Adrenal gland (tissue), 12 donors: ENCODE measurements around the gene CTNNBIP1. TPM values are rescaled to one million over a fixed set of nuclear protein-coding genes. Genes with fewer than 3 reads are reported as not detected.

Source experiments
- DNase-seq, 7 donors: peaks; one replicate each; pipeline ENCODE4 v3.0.0-alpha.2; 2019 to 2020
- H3K27ac ChIP-seq, 5 donors: fragments of 200-600 bp; sonication (generic) in 4 of 5; 1 replicate in 3 of 5; 2 replicates in 2 of 5; pipeline versions ENCODE4 v1.5.1 to v1.8.0; 2016 to 2020; ENCODE audit warnings: mild to moderate bottlenecking in 1 of 5
- H3K27me3 ChIP-seq: fragments of 200-600 bp; 2 replicates; pipeline ENCODE4 v1.8.0; 2021
- H3K36me3 ChIP-seq, 2 donors: fragments of 200-600 bp; replicated peaks in 1 of 2; 1 replicate in 1 of 2; 2 replicates in 1 of 2; pipeline versions ENCODE4 v1.5.1 to v1.8.0; 2018 to 2022
- H3K4me1 ChIP-seq, 2 donors: fragments of 200-600 bp; replicated peaks in 1 of 2; 1 replicate in 1 of 2; 2 replicates in 1 of 2; pipeline versions ENCODE4 v1.5.1 to v1.8.0; 2018 to 2021
- H3K4me3 ChIP-seq, 4 donors: fragments of 200-600 bp; sonication (generic) in 3 of 4; one replicate each; pipeline ENCODE4 v1.5.1; 2016 to 2018
- H3K9me3 ChIP-seq, 3 donors: fragments of 200-600 bp; sonication (generic) in 1 of 3; replicated peaks in 1 of 3; 1 replicate in 2 of 3; 2 replicates in 1 of 3; pipeline versions ENCODE4 v1.5.1 to v1.8.0; 2016 to 2021
- POLR2A ChIP-seq, 2 donors: fragments of 450-650 bp; IDR thresholded peaks; one replicate each; pipeline ENCODE4 v1.6.1; 2017; ENCODE audit warnings: antibody characterized with exemption in 2 of 2, mild to moderate bottlenecking in 2 of 2, moderate library complexity in 1 of 2
- WGBS, 4 donors: extraction: QIAGEN DNeasy Blood & Tissue Kit in 2 of 4; methylation state at CpG; one replicate each; pipeline versions ENCODE4 v1.1.5 to v1.1.7; 2013 to 2017; 5-methylcytosine and 5-hydroxymethylcytosine counted together
- intact Hi-C, 2 donors: fragments of 100-400 bp; cut with DNase I; formaldehyde crosslinking; loops; one replicate each; pipeline versions ENCODE4 v1.14.1 to v1.15.0; 2022 to 2023
- polyA plus RNA-seq, 3 donors: library from polyadenylated mRNA; stranded (reverse); fragments of 200-250 nt in 2 of 3; fragments of 350-450 nt in 1 of 3; fragmentation: Illumina TruSeq in 1 of 3; extraction: RNeasy Lipid Tissue Mini Kit (QIAGEN cat#74804) in 1 of 3; gene quantifications; one replicate each; pipeline ENCODE4 v1.2.3, GENCODE V29; 2013 to 2014
- total RNA-seq, 9 donors: library from RNA; depleted of rRNA in 4 of 9; stranded (reverse); fragments of >200 nt in 4 of 9; fragments of 120-200 nt in 1 of 9; fragmentation: NEBNext Ultra II Directional in 1 of 9; extraction: Animal tissue kit (Norgen Biotek cat#: 25700) in 1 of 9; gene quantifications; one replicate each; pipeline versions ENCODE4 v1.1.0 to v1.2.4, GENCODE V29; 2013 to 2023
- TF ChIP-seq, protein P1 (sequence below), 6 experiments: fragments of 450-650 bp in 4 of 6; fragments of 200-600 bp in 2 of 6; sonication (generic) in 1 of 6; IDR thresholded peaks; 1 replicate in 5 of 6; 2 replicates in 1 of 6; pipeline versions ENCODE4 v1.5.1 to v1.8.0; 2016 to 2021; ENCODE audit warnings: antibody characterized with exemption in 6 of 6, mild to moderate bottlenecking in 2 of 6, moderate library complexity in 1 of 6
- donor health status: healthy with polysubstance abuse.
- donor health status: Bipolar disorder and iron deficiency.
- donor health status: DM: yes; HTN: yes; CAD: no.
- donor health status: DM: no; HTN: no; CAD: no.
- donor health status: DM: no; HTN: no; CAD: no.
- donor health status: DM: yes; HTN: yes; CAD: no.

The CTNNBIP1 gene
- total and polyA plus RNA-seq, 12 donors = 6.8 to 26.9 (median 16.0) TPM

DNA sequence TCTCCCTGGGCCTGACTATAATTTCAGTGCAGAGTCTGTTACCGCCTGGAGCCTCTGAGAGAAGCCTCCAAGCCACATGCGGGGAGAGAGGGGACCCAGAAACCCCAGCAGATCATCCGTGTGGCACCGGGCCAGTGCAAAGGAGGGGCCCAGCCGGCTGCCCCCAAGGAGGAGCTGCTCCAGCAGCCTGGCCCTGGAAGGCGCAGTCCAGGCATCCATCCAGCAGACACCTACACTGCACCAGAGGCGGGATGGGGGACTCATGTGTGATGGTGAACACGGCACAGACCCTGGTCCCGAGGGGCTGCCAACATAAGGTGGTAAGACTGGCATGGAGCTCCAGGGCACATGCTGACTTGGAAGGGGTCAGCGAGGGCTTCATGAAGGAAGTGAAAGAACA lies 46.7 kb downstream of the CTNNBIP1 start:
- TF ChIP-seq, protein P1, sequence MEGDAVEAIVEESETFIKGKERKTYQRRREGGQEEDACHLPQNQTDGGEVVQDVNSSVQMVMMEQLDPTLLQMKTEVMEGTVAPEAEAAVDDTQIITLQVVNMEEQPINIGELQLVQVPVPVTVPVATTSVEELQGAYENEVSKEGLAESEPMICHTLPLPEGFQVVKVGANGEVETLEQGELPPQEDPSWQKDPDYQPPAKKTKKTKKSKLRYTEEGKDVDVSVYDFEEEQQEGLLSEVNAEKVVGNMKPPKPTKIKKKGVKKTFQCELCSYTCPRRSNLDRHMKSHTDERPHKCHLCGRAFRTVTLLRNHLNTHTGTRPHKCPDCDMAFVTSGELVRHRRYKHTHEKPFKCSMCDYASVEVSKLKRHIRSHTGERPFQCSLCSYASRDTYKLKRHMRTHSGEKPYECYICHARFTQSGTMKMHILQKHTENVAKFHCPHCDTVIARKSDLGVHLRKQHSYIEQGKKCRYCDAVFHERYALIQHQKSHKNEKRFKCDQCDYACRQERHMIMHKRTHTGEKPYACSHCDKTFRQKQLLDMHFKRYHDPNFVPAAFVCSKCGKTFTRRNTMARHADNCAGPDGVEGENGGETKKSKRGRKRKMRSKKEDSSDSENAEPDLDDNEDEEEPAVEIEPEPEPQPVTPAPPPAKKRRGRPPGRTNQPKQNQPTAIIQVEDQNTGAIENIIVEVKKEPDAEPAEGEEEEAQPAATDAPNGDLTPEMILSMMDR (IDR thresholded peaks at IDR 0.05) = no peak
- TF ChIP-seq POLR2A (IDR thresholded peaks at IDR 0.05) = no peak
- no peak for DNase-seq
- Histone ChIP-seq H3K27ac (no peak overlapping the region), H3K4me3 (no peak overlapping the region), H3K4me1 (peaks cover 7 to 12% of the 10 kb centered on the region in 2 donors), H3K27me3 (no peaks in the 10 kb centered on the region), H3K36me3 (no peaks in the 10 kb centered on the region), H3K9me3 (no peaks in the 10 kb centered on the region)
- WGBS, 4 donors = 80 to 90% (median 86%) methylated on average over 4 to 10 of the region's 10 CpGs
- intact Hi-C loops = loop anchor here in 1 of 2 donors (10.0 kb wide), 1 partner anchor 139 kb away; no protein-coding TSS in a partner anchor

DNA sequence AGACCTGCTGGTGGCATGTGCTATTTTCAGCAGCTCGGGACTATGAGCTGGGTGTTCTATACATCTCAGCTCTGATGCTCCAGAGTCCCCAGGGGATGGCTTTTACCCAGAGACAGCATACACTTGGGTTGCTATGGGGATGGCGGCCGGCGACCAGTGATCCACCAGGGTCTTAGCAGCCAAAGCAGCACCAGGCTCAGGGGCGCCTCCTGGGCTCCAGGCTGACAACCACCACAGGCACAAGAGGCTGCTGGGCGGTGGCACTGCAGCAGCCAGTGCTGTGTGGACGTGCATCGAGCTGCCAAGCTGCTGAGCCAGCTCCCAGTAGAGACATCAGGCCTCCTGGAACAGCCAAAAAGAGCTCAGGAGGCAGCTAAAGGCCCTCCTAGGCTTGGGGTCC lies 48.7 kb downstream of the CTNNBIP1 start:
- peaks cover 0 to 5% of the 10 kb centered on the region in 2 donors for H3K4me1 ChIP-seq
- DNase-seq = no peak
- TF ChIP-seq POLR2A (IDR thresholded peaks at IDR 0.05) = no peak
- TF ChIP-seq, protein P1 (IDR thresholded peaks at IDR 0.05) = no peak
- no peak overlapping the region for H3K4me3 ChIP-seq
- H3K9me3 ChIP-seq = no peaks in the 10 kb centered on the region
- 89 to 93% (median 91%) methylated on average over 5 to 8 of the region's 8 CpGs; no CpG with 5 or more reads in 1 of the 4 donors for WGBS, 4 donors
- no peaks in the 10 kb centered on the region for H3K36me3 ChIP-seq
- H3K27ac ChIP-seq = no peak overlapping the region
- intact Hi-C loops = loop anchor here in 1 of 2 donors (10.0 kb wide), 1 partner anchor 137 kb away; no protein-coding TSS in a partner anchor
- H3K27me3 ChIP-seq = no peaks in the 10 kb centered on the region

DNA sequence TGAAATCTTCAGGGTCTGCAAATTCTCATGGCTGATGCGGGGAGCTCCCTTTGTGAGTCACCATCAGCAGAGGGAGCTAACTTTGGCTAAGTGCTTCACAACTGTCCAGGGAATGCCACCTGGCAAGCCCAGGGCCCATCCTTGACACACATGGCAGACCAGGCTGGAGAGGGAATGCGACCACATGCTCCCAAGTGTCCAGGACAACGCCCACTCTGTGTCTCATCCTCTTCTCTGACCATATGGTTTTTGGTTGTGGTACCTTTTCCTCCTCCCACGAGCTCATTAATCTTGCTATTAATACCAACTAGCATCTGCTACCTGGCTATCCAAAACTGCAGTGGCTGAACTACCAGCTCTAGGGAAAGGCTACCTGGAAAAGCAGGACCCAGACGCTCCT lies 49.2 kb downstream of the CTNNBIP1 start:
- H3K4me3 ChIP-seq = no peak overlapping the region
- WGBS, 4 donors = 91 to 97% (median 93%) methylated on average over 5 of the region's 5 CpGs
- H3K4me1 ChIP-seq = peaks cover 0 to 5% of the 10 kb centered on the region in 2 donors
- no peak for DNase-seq
- H3K27ac ChIP-seq = no peak overlapping the region
- H3K36me3 ChIP-seq = no peaks in the 10 kb centered on the region
- no peaks in the 10 kb centered on the region for H3K27me3 ChIP-seq
- intact Hi-C loops = loop anchor here in 1 of 2 donors (10.0 kb wide), 1 partner anchor 136 kb away; no protein-coding TSS in a partner anchor
- TF ChIP-seq, protein P1 (IDR thresholded peaks at IDR 0.05) = no peak
- TF ChIP-seq POLR2A (IDR thresholded peaks at IDR 0.05) = no peak
- no peaks in the 10 kb centered on the region for H3K9me3 ChIP-seq

DNA sequence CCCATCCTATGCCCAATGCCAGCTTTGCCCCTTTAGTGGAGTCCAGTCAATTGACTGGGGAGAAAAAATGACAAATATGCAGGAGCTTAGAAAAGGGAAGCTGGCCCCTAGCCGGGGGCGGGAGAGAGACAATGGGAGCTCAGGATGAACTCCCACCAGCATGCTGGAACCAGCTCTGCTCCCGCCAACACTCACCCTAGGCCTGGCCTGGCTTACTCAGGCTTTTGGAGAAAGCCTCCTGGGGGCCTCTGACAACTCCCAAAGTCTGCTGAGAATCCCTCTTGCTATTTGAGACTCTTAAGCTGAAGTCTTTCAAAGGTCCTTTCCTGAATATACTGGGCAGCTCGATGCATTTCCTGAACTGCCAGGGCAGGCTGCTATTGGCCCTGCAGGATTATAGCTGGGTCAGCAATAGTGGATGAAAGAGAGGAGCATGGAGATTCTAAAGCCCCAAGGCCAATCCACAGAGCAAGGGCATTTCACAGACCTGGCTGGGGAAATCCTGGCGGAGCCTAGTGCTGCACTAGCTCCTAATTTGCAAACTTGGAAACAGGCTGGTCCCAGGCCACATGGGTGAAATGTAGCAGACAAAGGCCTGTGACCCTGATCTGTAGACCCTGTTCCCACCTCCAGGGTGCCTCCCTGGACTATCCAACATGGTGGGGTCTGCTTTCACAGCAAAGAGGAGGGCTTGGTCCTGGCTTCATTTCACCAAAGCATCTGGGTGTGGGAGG lies 50.6 kb downstream of the CTNNBIP1 start:
- Histone ChIP-seq H3K36me3 (no peaks in the 10 kb centered on the region), H3K27me3 (no peaks in the 10 kb centered on the region), H3K27ac (peak overlapping the region in 1 of 5 donors; percentile 40), H3K4me3 (no peak overlapping the region), H3K9me3 (no peaks in the 10 kb centered on the region), H3K4me1 (peaks cover 0 to 11% of the 10 kb centered on the region in 2 donors)
- TF ChIP-seq, protein P1 (IDR thresholded peaks at IDR 0.05) = no peak
- TF ChIP-seq POLR2A (IDR thresholded peaks at IDR 0.05) = no peak
- peak in 2 of 7 donors; percentile 21 to 40 for DNase-seq
- intact Hi-C loops = loop anchor here in 1 of 2 donors (10.0 kb wide), 1 partner anchor 135 kb away; no protein-coding TSS in a partner anchor
- whole genome bisulfite sequencing, 4 donors = 54 to 88% (median 59%) methylated on average over 3 to 5 of the region's 5 CpGs
